PFSK-1 (cell line): Measurements from ENCODE around the gene BDH1.

Source experiments
- FOXP2 ChIP-seq: optimal IDR thresholded peaks from 2 replicates; pipeline ENCODE3; 2011; ENCODE audit warnings: borderline replicate concordance, control low read depth, inconsistent platforms; ENCODE audit not compliant: insufficient read depth; ENCODE audit errors: extremely low read length, extremely low read depth
- POLR2AphosphoS5 ChIP-seq: IDR thresholded peaks from 2 replicates; pipeline ENCODE4 v1.6.1; 2012; ENCODE audit warnings: low read depth, mild to moderate bottlenecking, control low read depth, low read length, moderate library complexity
- SIN3A ChIP-seq: IDR thresholded peaks from 2 replicates; pipeline ENCODE4 v1.6.1; 2012; ENCODE audit warnings: mild to moderate bottlenecking, low read length, moderate library complexity, borderline replicate concordance; ENCODE audit not compliant: insufficient read depth
- TAF1 ChIP-seq: IDR thresholded peaks from 2 replicates; pipeline ENCODE4 v1.6.1; 2012; ENCODE audit warnings: low read length, control low read depth, borderline replicate concordance; ENCODE audit not compliant: insufficient read depth
- TF ChIP-seq, protein P1 (sequence below), 2 experiments: IDR thresholded peaks; 2 replicates each; pipeline versions ENCODE4 v1.6.1 to v1.8.0; 2011 to 2012; ENCODE audit warnings: low read depth in 2 of 2, low read length in 2 of 2, control low read depth in 1 of 2, inconsistent platforms in 1 of 2, mild to moderate bottlenecking in 1 of 2, moderate library complexity in 1 of 2; ENCODE audit not compliant: insufficient read depth in 1 of 2

The BDH1 gene

DNA sequence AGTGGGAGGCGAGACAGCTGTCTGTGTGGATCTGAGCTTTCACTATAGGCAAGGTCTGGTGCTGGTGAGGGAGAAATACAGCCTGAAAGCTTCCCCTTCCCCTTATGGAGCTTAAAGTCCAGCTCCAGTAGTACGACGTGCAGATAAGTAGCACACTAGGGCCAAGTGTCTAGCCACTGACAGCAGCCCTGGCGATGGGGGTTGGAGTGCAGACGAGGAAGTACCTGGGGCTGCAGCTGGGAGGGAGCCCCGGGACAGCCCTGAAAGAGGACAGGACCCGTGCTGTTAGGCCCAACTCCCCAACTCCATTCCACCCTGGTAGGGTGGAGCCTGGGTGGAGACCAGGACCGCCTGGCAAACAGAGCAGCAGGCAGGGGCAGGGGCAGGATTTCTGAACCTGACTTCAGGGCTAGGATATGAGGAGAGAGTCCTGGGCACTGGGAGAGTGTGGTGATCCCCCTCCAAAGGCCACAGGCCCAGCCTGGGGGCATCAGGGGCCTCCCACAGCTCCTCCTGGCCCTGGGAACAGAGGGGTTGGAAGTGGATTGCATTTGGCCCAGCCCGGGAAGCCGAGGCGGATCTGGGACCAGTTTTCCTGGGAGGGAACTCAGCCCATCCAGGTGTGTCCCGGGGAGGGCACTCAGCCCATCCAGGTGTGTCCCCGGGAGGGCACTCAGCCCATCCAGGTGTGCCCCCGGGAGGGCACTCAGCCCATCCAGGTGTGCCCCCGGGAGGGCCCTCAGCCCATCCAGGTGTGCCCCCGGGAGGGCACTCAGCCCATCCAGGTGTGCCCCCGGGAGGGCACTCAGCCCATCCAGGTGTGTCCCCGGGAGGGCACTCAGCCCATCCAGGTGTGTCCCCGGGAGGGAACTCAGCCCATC lies 42.8 kb downstream of the BDH1 start:
- TF ChIP-seq SIN3A (no peak), TAF1 (no peak)

- TF ChIP-seq FOXP2 (no peak), TAF1 (no peak), SIN3A (no peak), POLR2AphosphoS5 (no peak)
- TF ChIP-seq, protein P1, sequence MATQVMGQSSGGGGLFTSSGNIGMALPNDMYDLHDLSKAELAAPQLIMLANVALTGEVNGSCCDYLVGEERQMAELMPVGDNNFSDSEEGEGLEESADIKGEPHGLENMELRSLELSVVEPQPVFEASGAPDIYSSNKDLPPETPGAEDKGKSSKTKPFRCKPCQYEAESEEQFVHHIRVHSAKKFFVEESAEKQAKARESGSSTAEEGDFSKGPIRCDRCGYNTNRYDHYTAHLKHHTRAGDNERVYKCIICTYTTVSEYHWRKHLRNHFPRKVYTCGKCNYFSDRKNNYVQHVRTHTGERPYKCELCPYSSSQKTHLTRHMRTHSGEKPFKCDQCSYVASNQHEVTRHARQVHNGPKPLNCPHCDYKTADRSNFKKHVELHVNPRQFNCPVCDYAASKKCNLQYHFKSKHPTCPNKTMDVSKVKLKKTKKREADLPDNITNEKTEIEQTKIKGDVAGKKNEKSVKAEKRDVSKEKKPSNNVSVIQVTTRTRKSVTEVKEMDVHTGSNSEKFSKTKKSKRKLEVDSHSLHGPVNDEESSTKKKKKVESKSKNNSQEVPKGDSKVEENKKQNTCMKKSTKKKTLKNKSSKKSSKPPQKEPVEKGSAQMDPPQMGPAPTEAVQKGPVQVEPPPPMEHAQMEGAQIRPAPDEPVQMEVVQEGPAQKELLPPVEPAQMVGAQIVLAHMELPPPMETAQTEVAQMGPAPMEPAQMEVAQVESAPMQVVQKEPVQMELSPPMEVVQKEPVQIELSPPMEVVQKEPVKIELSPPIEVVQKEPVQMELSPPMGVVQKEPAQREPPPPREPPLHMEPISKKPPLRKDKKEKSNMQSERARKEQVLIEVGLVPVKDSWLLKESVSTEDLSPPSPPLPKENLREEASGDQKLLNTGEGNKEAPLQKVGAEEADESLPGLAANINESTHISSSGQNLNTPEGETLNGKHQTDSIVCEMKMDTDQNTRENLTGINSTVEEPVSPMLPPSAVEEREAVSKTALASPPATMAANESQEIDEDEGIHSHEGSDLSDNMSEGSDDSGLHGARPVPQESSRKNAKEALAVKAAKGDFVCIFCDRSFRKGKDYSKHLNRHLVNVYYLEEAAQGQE (IDR thresholded peaks at IDR 0.05; ENCODE audit: insufficient read depth in 1 of 2, low read depth in 2 of 2, low read length in 2 of 2): no peak
Observed at GRCh38 chr3:197511853-197512635, 43.7 kb downstream of the BDH1 start.

GRCh38 chr3:197511130-197511529 lies 44.6 kb downstream of the BDH1 start:
- TF ChIP-seq, protein P1 (IDR thresholded peaks at IDR 0.05; ENCODE audit: insufficient read depth in 1 of 2, low read depth in 2 of 2, low read length in 2 of 2): no peak
- TF ChIP-seq SIN3A (no peak), POLR2AphosphoS5 (no peak), FOXP2 (no peak), TAF1 (no peak)

- TF ChIP-seq SIN3A (no peak), TAF1 (no peak), FOXP2 (no peak), POLR2AphosphoS5 (no peak)
- TF ChIP-seq, protein P1 (IDR thresholded peaks at IDR 0.05; ENCODE audit: insufficient read depth in 1 of 2, low read depth in 2 of 2, low read length in 2 of 2): no peak
Observed at GRCh38 chr3:197510642-197511018, 45.1 kb downstream of the BDH1 start.

- TF ChIP-seq, protein P1 (IDR thresholded peaks at IDR 0.05; ENCODE audit: insufficient read depth in 1 of 2, low read depth in 2 of 2, low read length in 2 of 2): no peak
- no peak for TF ChIP-seq TAF1
Observed at GRCh38 chr3:197508924-197509775, 46.6 kb downstream of the BDH1 start.
